ENCODE measurements around the gene SERPING1. TPM values are rescaled to one million over a fixed set of nuclear protein-coding genes. Genes with fewer than 3 reads are reported as not detected.

Gene SERPING1
- total RNA-seq, 2 donors from 2014 or later: not detected

GRCh38 chr11:57610170-57610569 is 12.7 kb downstream of the SERPING1 start:
- ATAC-seq: no peak
- no peak overlapping the region for H3K27ac Mint-ChIP-seq
- H3K27me3 Mint-ChIP-seq: peaks cover 0 to 5% of the 10 kb centered on the region in 2 donors
- no peak for DNase-seq (ENCODE audit: low spot score)
- H3K9me3 Mint-ChIP-seq: no peaks in the 10 kb centered on the region
- no peaks in the 10 kb centered on the region for H3K36me3 Mint-ChIP-seq
- no peak overlapping the region for H3K4me3 Mint-ChIP-seq
- no peaks in the 10 kb centered on the region for H3K4me1 Mint-ChIP-seq (ENCODE audit: low read depth in 2 of 2)

GRCh38 chr11:57614234-57614772 is 16.8 kb downstream of the SERPING1 start:
- DNase-seq (ENCODE audit: low spot score): no peak
- H3K36me3 Mint-ChIP-seq: no peaks in the 10 kb centered on the region

GRCh38 chr11:57615308-57615707 is 17.8 kb downstream of the SERPING1 start:
- Mint-ChIP-seq H3K4me1 (ENCODE audit: low read depth in 2 of 2) (no peaks in the 10 kb centered on the region), H3K27me3 (peaks cover 1 to 9% of the 10 kb centered on the region in 2 donors), H3K4me3 (no peak overlapping the region), H3K27ac (no peak overlapping the region), H3K9me3 (no peaks in the 10 kb centered on the region), H3K36me3 (peaks cover under 1% of the 10 kb centered on the region)
- DNase-seq (ENCODE audit: low spot score) (no peak), ATAC-seq (no peak)

More at GRCh38 chr11:57614234-57614772, 16.8 kb downstream of the SERPING1 start:
- Mint-ChIP-seq H3K27me3 (peaks cover 0 to 9% of the 10 kb centered on the region in 2 donors), H3K4me1 (ENCODE audit: low read depth in 2 of 2) (no peaks in the 10 kb centered on the region), H3K9me3 (no peaks in the 10 kb centered on the region), H3K27ac (no peak overlapping the region), H3K4me3 (no peak overlapping the region)
- ATAC-seq: no peak

- H3K36me3 Mint-ChIP-seq: peaks cover 6% of the 10 kb centered on the region
- ATAC-seq (no peak), DNase-seq (ENCODE audit: low spot score) (no peak)
- no peaks in the 10 kb centered on the region for H3K9me3 Mint-ChIP-seq
- peaks cover 6 to 10% of the 10 kb centered on the region in 2 donors for H3K27me3 Mint-ChIP-seq
- H3K4me1 Mint-ChIP-seq (ENCODE audit: low read depth in 2 of 2): no peaks in the 10 kb centered on the region
- H3K27ac Mint-ChIP-seq: no peak overlapping the region
- H3K4me3 Mint-ChIP-seq: no peak overlapping the region
Measured at GRCh38 chr11:57616595-57616994, 19.1 kb downstream of the SERPING1 start.

GRCh38 chr11:57618438-57618837 is 21.0 kb downstream of the SERPING1 start:
- ATAC-seq: no peak
- Mint-ChIP-seq H3K4me3 (no peak overlapping the region), H3K27me3 (peaks cover 6% of the 10 kb centered on the region in 2 donors), H3K4me1 (ENCODE audit: low read depth in 2 of 2) (no peaks in the 10 kb centered on the region), H3K9me3 (no peaks in the 10 kb centered on the region), H3K36me3 (peaks cover 6% of the 10 kb centered on the region), H3K27ac (no peak overlapping the region)
- DNase-seq (ENCODE audit: low spot score): no peak

GRCh38 chr11:57619331-57619730 is 21.8 kb downstream of the SERPING1 start:
- no peak overlapping the region for H3K4me3 Mint-ChIP-seq
- ATAC-seq (no peak), DNase-seq (ENCODE audit: low spot score) (no peak)
- no peak overlapping the region for H3K27ac Mint-ChIP-seq
- H3K9me3 Mint-ChIP-seq: no peaks in the 10 kb centered on the region
- H3K4me1 Mint-ChIP-seq (ENCODE audit: low read depth in 2 of 2): no peaks in the 10 kb centered on the region
- H3K27me3 Mint-ChIP-seq: peaks cover 6% of the 10 kb centered on the region in 2 donors
- H3K36me3 Mint-ChIP-seq: peaks cover 6% of the 10 kb centered on the region

GRCh38 chr11:57620467-57620866 is 23.0 kb downstream of the SERPING1 start:
- ATAC-seq: no peak
- Mint-ChIP-seq H3K36me3 (peaks cover 6% of the 10 kb centered on the region), H3K27ac (no peak overlapping the region), H3K27me3 (peaks cover 6% of the 10 kb centered on the region in 2 donors), H3K4me1 (ENCODE audit: low read depth in 2 of 2) (no peaks in the 10 kb centered on the region), H3K4me3 (no peak overlapping the region), H3K9me3 (no peaks in the 10 kb centered on the region)
- no peak for DNase-seq (ENCODE audit: low spot score)

- no peak overlapping the region for H3K4me3 Mint-ChIP-seq
- DNase-seq (ENCODE audit: low spot score) (no peak), ATAC-seq (no peak)
- H3K4me1 Mint-ChIP-seq (ENCODE audit: low read depth in 2 of 2): no peaks in the 10 kb centered on the region
- H3K9me3 Mint-ChIP-seq: no peaks in the 10 kb centered on the region
- H3K27me3 Mint-ChIP-seq: peaks cover 2 to 6% of the 10 kb centered on the region in 2 donors
- H3K36me3 Mint-ChIP-seq: peaks cover 6% of the 10 kb centered on the region
- H3K27ac Mint-ChIP-seq: no peak overlapping the region
Measured at GRCh38 chr11:57622263-57622662, 24.8 kb downstream of the SERPING1 start.

- no peaks in the 10 kb centered on the region for H3K9me3 Mint-ChIP-seq
- no peak for DNase-seq (ENCODE audit: low spot score)
- H3K27me3 Mint-ChIP-seq: peaks cover 5 to 11% of the 10 kb centered on the region in 2 donors
- H3K27ac Mint-ChIP-seq: no peak overlapping the region
- peaks cover 6% of the 10 kb centered on the region for H3K36me3 Mint-ChIP-seq
- no peaks in the 10 kb centered on the region for H3K4me1 Mint-ChIP-seq (ENCODE audit: low read depth in 2 of 2)
- ATAC-seq: no peak
- H3K4me3 Mint-ChIP-seq: no peak overlapping the region
Measured at GRCh38 chr11:57624864-57625263, 27.4 kb downstream of the SERPING1 start.

- ATAC-seq (no peak), DNase-seq (ENCODE audit: low spot score) (no peak)
- H3K4me1 Mint-ChIP-seq (ENCODE audit: low read depth in 2 of 2): no peaks in the 10 kb centered on the region
- no peaks in the 10 kb centered on the region for H3K36me3 Mint-ChIP-seq
- peaks cover 11 to 18% of the 10 kb centered on the region in 2 donors for H3K27me3 Mint-ChIP-seq
- no peaks in the 10 kb centered on the region for H3K9me3 Mint-ChIP-seq
- H3K4me3 Mint-ChIP-seq: no peak overlapping the region
- no peak overlapping the region for H3K27ac Mint-ChIP-seq
Measured at GRCh38 chr11:57626895-57627294, 29.4 kb downstream of the SERPING1 start.

GRCh38 chr11:57630171-57630570 is 32.7 kb downstream of the SERPING1 start:
- Mint-ChIP-seq H3K36me3 (no peaks in the 10 kb centered on the region), H3K27me3 (peaks cover 19 to 31% of the 10 kb centered on the region in 2 donors), H3K9me3 (no peaks in the 10 kb centered on the region), H3K27ac (no peak overlapping the region), H3K4me1 (ENCODE audit: low read depth in 2 of 2) (no peaks in the 10 kb centered on the region), H3K4me3 (no peak overlapping the region)
- DNase-seq (ENCODE audit: low spot score) (no peak), ATAC-seq (no peak)

- Mint-ChIP-seq H3K36me3 (no peaks in the 10 kb centered on the region), H3K27ac (no peak overlapping the region), H3K4me3 (no peak overlapping the region), H3K27me3 (peaks cover 19 to 31% of the 10 kb centered on the region in 2 donors), H3K9me3 (no peaks in the 10 kb centered on the region), H3K4me1 (ENCODE audit: low read depth in 2 of 2) (no peaks in the 10 kb centered on the region)
- DNase-seq (ENCODE audit: low spot score) (no peak), ATAC-seq (no peak)
Measured at GRCh38 chr11:57632116-57632515, 34.6 kb downstream of the SERPING1 start.

GRCh38 chr11:57633394-57634070 is 36.0 kb downstream of the SERPING1 start:
- Mint-ChIP-seq H3K9me3 (no peaks in the 10 kb centered on the region), H3K27me3 (peaks cover 27 to 35% of the 10 kb centered on the region in 2 donors), H3K36me3 (no peaks in the 10 kb centered on the region), H3K27ac (no peak overlapping the region), H3K4me3 (no peak overlapping the region), H3K4me1 (ENCODE audit: low read depth in 2 of 2) (peaks cover 8 to 9% of the 10 kb centered on the region in 2 donors)
- DNase-seq (ENCODE audit: low spot score) (no peak), ATAC-seq (no peak)

- no peaks in the 10 kb centered on the region for H3K36me3 Mint-ChIP-seq
- no peak overlapping the region for H3K27ac Mint-ChIP-seq
- no peak overlapping the region for H3K4me3 Mint-ChIP-seq
- peaks cover 14 to 15% of the 10 kb centered on the region in 2 donors for H3K4me1 Mint-ChIP-seq (ENCODE audit: low read depth in 2 of 2)
- DNase-seq (ENCODE audit: low spot score) (no peak), ATAC-seq (no peak)
- H3K27me3 Mint-ChIP-seq: peaks cover 31% of the 10 kb centered on the region in 2 donors
- H3K9me3 Mint-ChIP-seq: no peaks in the 10 kb centered on the region
Measured at GRCh38 chr11:57634311-57634710, 36.8 kb downstream of the SERPING1 start.

Data from natural killer cell treated with Interleukin-12 subunit alpha and Interleukin-12 subunit beta and Interleukin-15 and Interleukin-18, amount 100 ng/mL, for 72 hours (primary cell).